Liver (tissue), 9 donors: ENCODE data around the gene LYST. TPM values are rescaled to one million over a fixed set of nuclear protein-coding genes. Genes with fewer than 3 reads are reported as not detected.

Experiments used
- DNase-seq: peaks from one replicate; pipeline ENCODE4 v3.0.0-alpha.2; 2017; ENCODE audit warnings: low spot score
- H3K27ac ChIP-seq, 2 donors: one replicate each; pipeline ENCODE4 v1.7.0; 2013; ENCODE audit warnings: inconsistent platforms in 2 of 2, low read length in 2 of 2, control low read depth in 1 of 2, low read depth in 1 of 2, mild to moderate bottlenecking in 1 of 2
- H3K27me3 ChIP-seq, 4 donors: one replicate each; pipeline versions ENCODE4 v1.6.1 to v1.7.0; 2013; ENCODE audit warnings: low read length in 3 of 4, inconsistent platforms in 1 of 4, mild to moderate bottlenecking in 1 of 4, moderate library complexity in 1 of 4; ENCODE audit not compliant: control insufficient read depth in 4 of 4, insufficient read depth in 4 of 4
- H3K36me3 ChIP-seq, 4 donors: one replicate each; pipeline versions ENCODE4 v1.6.1 to v1.7.0; 2013; ENCODE audit warnings: low read length in 3 of 4, mild to moderate bottlenecking in 3 of 4, low read depth in 1 of 4, moderate library complexity in 1 of 4; ENCODE audit not compliant: control insufficient read depth in 4 of 4, insufficient read depth in 3 of 4
- H3K4me1 ChIP-seq, 4 donors: one replicate each; pipeline versions ENCODE4 v1.6.1 to v1.7.0; 2013; ENCODE audit warnings: low read length in 3 of 4, mild to moderate bottlenecking in 3 of 4, moderate library complexity in 1 of 4; ENCODE audit not compliant: control insufficient read depth in 4 of 4, insufficient read depth in 4 of 4
- H3K4me3 ChIP-seq, 3 donors: one replicate each; pipeline versions ENCODE4 v1.6.1 to v1.7.0; 2013; ENCODE audit warnings: low read length in 3 of 3, control low read depth in 1 of 3, low read depth in 1 of 3, mild to moderate bottlenecking in 1 of 3
- H3K9ac ChIP-seq, 2 donors: one replicate each; pipeline ENCODE4 v1.7.0; 2013; ENCODE audit warnings: low read length in 2 of 2, mild to moderate bottlenecking in 2 of 2, moderate library complexity in 2 of 2, control low read depth in 1 of 2, low read depth in 1 of 2
- H3K9me3 ChIP-seq, 4 donors: one replicate each; pipeline versions ENCODE4 v1.6.1 to v1.7.0; 2013; ENCODE audit warnings: low read length in 3 of 4; ENCODE audit not compliant: control insufficient read depth in 4 of 4
- EGR1 ChIP-seq, 2 donors: IDR thresholded peaks; 2 replicates each; pipeline ENCODE4 v1.6.1; 2016 to 2018; ENCODE audit warnings: antibody characterized with exemption in 2 of 2, low read depth in 2 of 2
- FOXA1 ChIP-seq: IDR thresholded peaks from 2 replicates; pipeline ENCODE4 v1.6.1; 2016; ENCODE audit warnings: antibody characterized with exemption
- FOXA2 ChIP-seq: IDR thresholded peaks from 2 replicates; pipeline ENCODE4 v1.6.1; 2016; ENCODE audit warnings: antibody characterized with exemption
- GABPA ChIP-seq, 2 donors: IDR thresholded peaks in 1 of 2; conservative IDR thresholded peaks in 1 of 2; 2 replicates each; pipeline ENCODE4 v1.6.1; 2016; ENCODE audit warnings: antibody characterized with exemption in 2 of 2, mild to moderate bottlenecking in 1 of 2, moderate library complexity in 1 of 2
- HNF4A ChIP-seq, 2 donors: conservative IDR thresholded peaks; 2 replicates each; pipeline ENCODE4 v1.6.1; 2016; ENCODE audit warnings: antibody characterized with exemption in 2 of 2, mild to moderate bottlenecking in 2 of 2
- HNF4G ChIP-seq: IDR thresholded peaks from 2 replicates; pipeline ENCODE4 v1.6.1; 2016; ENCODE audit warnings: antibody characterized with exemption
- JUND ChIP-seq, 2 donors: IDR thresholded peaks; 2 replicates each; pipeline ENCODE4 v1.6.1; 2016; ENCODE audit warnings: antibody characterized with exemption in 2 of 2
- MAX ChIP-seq: IDR thresholded peaks from 2 replicates; pipeline ENCODE4 v1.6.1; 2016; ENCODE audit warnings: antibody characterized with exemption
- NR2F2 ChIP-seq: IDR thresholded peaks from 2 replicates; pipeline ENCODE4 v1.6.1; 2016; ENCODE audit warnings: antibody characterized with exemption
- RAD21 ChIP-seq, 2 donors: IDR thresholded peaks; 2 replicates each; pipeline ENCODE4 v1.6.1; 2016; ENCODE audit warnings: antibody characterized with exemption in 2 of 2, mild to moderate bottlenecking in 2 of 2
- REST ChIP-seq: IDR thresholded peaks from 2 replicates; pipeline ENCODE4 v1.6.1; 2016; ENCODE audit warnings: antibody characterized with exemption, mild to moderate bottlenecking
- RXRA ChIP-seq, 2 donors: IDR thresholded peaks; 2 replicates each; pipeline ENCODE4 v1.6.1; 2017 to 2018; ENCODE audit warnings: antibody characterized with exemption in 2 of 2, mild to moderate bottlenecking in 1 of 2
- SP1 ChIP-seq: IDR thresholded peaks from 2 replicates; pipeline ENCODE4 v1.6.1; 2018; ENCODE audit warnings: antibody characterized with exemption, mild to moderate bottlenecking
- TAF1 ChIP-seq: conservative IDR thresholded peaks from 2 replicates; pipeline ENCODE4 v1.6.1; 2016; ENCODE audit warnings: antibody characterized with exemption, mild to moderate bottlenecking
- YY1 ChIP-seq: IDR thresholded peaks from 2 replicates; pipeline ENCODE4 v1.6.1; 2016; ENCODE audit warnings: antibody characterized with exemption, mild to moderate bottlenecking
- ZBTB33 ChIP-seq: IDR thresholded peaks from 2 replicates; pipeline ENCODE4 v1.6.1; 2016; ENCODE audit warnings: antibody characterized with exemption
- WGBS: extraction: QIAGEN DNeasy Blood & Tissue Kit; methylation state at CpG from one replicate; pipeline ENCODE4 v1.1.7; 2013; 5-methylcytosine and 5-hydroxymethylcytosine counted together
- polyA plus RNA-seq, 2 donors: library from polyadenylated mRNA; stranded (reverse) in 1 of 2; unstranded in 1 of 2; fragments of 200-250 nt in 1 of 2; fragments of >200 nt in 1 of 2; fragmentation: Nextera tagmentation in 1 of 2; extraction: Ambion mirVana in 1 of 2; gene quantifications; one replicate each; pipeline versions ENCODE4 v1.2.1 to v1.2.3, GENCODE V29; 2013 to 2015
- total RNA-seq, 2 donors: library from RNA; depleted of rRNA; stranded (reverse); fragments of >200 nt; gene quantifications; one replicate each; pipeline ENCODE4 v1.2.3, GENCODE V29; 2014
- TF ChIP-seq, protein P1 (sequence below): IDR thresholded peaks from 2 replicates; pipeline ENCODE4 v1.6.1; 2016; ENCODE audit warnings: antibody characterized with exemption
- TF ChIP-seq, protein P2 (sequence below): fragments of 150-350 bp; IDR thresholded peaks from 2 replicates; pipeline ENCODE4 v1.5.1; 2017; ENCODE audit warnings: improper control_type of control experiment, low read depth, low read length; ENCODE audit not compliant: missing input control
- donor health status: healthy.
- donor health status: healthy.
- donor health status: healthy.
- donor health status: healthy.
- donor health status: healthy.

Gene LYST
- total and polyA plus RNA-seq, 4 donors, result 3.4 to 45.9 (median 14.2) TPM

- H3K27ac ChIP-seq, result peak overlapping the region; percentile 75 to 78
- TF ChIP-seq RXRA (IDR thresholded peaks at IDR 0.05), result peak; percentile 44 to 78
- TF ChIP-seq JUND (IDR thresholded peaks at IDR 0.05), result peak; percentile 95 to 98
- peak in 1 of 2 donors; percentile 58 for TF ChIP-seq HNF4A (conservative IDR thresholded peaks at IDR 0.05)
- peak in 1 of 2 donors; percentile 43 for TF ChIP-seq EGR1 (IDR thresholded peaks at IDR 0.05; ENCODE audit: low read depth in 2 of 2)
- peak; percentile 73 for TF ChIP-seq MAX
- no peak for TF ChIP-seq HNF4G
- TF ChIP-seq YY1, result peak; percentile 79
- peak; percentile 50 for TF ChIP-seq ZBTB33
- peak; percentile 55 for TF ChIP-seq SP1
- TF ChIP-seq, protein P1, sequence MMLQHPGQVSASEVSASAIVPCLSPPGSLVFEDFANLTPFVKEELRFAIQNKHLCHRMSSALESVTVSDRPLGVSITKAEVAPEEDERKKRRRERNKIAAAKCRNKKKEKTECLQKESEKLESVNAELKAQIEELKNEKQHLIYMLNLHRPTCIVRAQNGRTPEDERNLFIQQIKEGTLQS, result peak; percentile 62
- TF ChIP-seq REST, result no peak
- TF ChIP-seq FOXA2, result no peak
- TF ChIP-seq GABPA (IDR thresholded peaks at IDR 0.05 in 1 of 2, conservative IDR thresholded peaks at IDR 0.05 in 1 of 2), result peak in 1 of 2 donors; percentile 12
- TF ChIP-seq, protein P2, sequence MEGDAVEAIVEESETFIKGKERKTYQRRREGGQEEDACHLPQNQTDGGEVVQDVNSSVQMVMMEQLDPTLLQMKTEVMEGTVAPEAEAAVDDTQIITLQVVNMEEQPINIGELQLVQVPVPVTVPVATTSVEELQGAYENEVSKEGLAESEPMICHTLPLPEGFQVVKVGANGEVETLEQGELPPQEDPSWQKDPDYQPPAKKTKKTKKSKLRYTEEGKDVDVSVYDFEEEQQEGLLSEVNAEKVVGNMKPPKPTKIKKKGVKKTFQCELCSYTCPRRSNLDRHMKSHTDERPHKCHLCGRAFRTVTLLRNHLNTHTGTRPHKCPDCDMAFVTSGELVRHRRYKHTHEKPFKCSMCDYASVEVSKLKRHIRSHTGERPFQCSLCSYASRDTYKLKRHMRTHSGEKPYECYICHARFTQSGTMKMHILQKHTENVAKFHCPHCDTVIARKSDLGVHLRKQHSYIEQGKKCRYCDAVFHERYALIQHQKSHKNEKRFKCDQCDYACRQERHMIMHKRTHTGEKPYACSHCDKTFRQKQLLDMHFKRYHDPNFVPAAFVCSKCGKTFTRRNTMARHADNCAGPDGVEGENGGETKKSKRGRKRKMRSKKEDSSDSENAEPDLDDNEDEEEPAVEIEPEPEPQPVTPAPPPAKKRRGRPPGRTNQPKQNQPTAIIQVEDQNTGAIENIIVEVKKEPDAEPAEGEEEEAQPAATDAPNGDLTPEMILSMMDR, result no peak
- TF ChIP-seq NR2F2, result peak; percentile 91
- TF ChIP-seq FOXA1, result no peak
- TF ChIP-seq RAD21 (IDR thresholded peaks at IDR 0.05), result peak; percentile 33 to 36
- TF ChIP-seq TAF1, result peak; percentile 57
- peaks cover 0 to 22% (median 10%) of the 10 kb centered on the region in 4 donors for H3K4me1 ChIP-seq
These were observed 16.7 kb upstream of the LYST start for GRCh38 chr1:235883261-235883927.

More at GRCh38 chr1:235883261-235883927, 16.7 kb upstream of the LYST start:
- Histone ChIP-seq H3K27me3 (no peaks in the 10 kb centered on the region), H3K36me3 (no peaks in the 10 kb centered on the region), H3K9ac (peak overlapping the region in 1 of 2 donors; percentile 73), H3K4me3 (peak overlapping the region; percentile 28 to 64 (median 36)), H3K9me3 (no peaks in the 10 kb centered on the region)
- 17% methylated on average over 12 of the region's 12 CpGs for WGBS
- DNase-seq, result no peak
